HEK293 (cell line): Measurements from ENCODE around the gene AMBRA1.
"Not testable (repeated sequence)": the region's sequence is repeated elsewhere in the genome, so short reads cannot be mapped to it uniquely, and the experiment has no call there.

Experiments
- CTCF ChIA-PET: fragments of 350-600 bp; formaldehyde crosslinking; extraction: SDS; loops from one replicate; lab custom pipeline; 2021; ENCODE audit warnings: antibody characterized with exemption; lab: Yijun Ruan, JAX
- POLR2A ChIA-PET: fragments of 300-600 bp; formaldehyde crosslinking; extraction: SDS; loops from one replicate; lab custom pipeline; 2020; ENCODE audit warnings: antibody characterized with exemption, inconsistent platforms; lab: Yijun Ruan, JAX
- H3K27ac ChIP-seq: fragments of 200-500 bp; sonication (Bioruptor generic); 2 replicates; pipeline ENCODE4 v1.5.1; 2014; ENCODE audit warnings: low read depth, low read length, control low read depth, inconsistent platforms; ENCODE audit errors: extremely low read depth
- H3K36me3 ChIP-seq, 2 experiments: fragments of 200-500 bp in 1 of 2; sonication (Bioruptor generic) in 1 of 2; 1 replicate in 1 of 2; 2 replicates in 1 of 2; pipeline ENCODE4 v1.5.1; 2014 to 2017; ENCODE audit warnings: inconsistent platforms in 2 of 2, low read length in 2 of 2; ENCODE audit not compliant: control insufficient read depth in 2 of 2, insufficient read depth in 1 of 2
- H3K4me1 ChIP-seq: fragments of 200-500 bp; sonication (Bioruptor generic); 2 replicates; pipeline ENCODE4 v1.5.1; 2014; ENCODE audit warnings: mild to moderate bottlenecking, low read length, inconsistent platforms; ENCODE audit not compliant: control insufficient read depth, insufficient read depth
- H3K4me3 ChIP-seq: 2 replicates; pipeline ENCODE4 v1.5.1; 2011; ENCODE audit warnings: low read depth, mild to moderate bottlenecking, control low read depth, low read length, moderate library complexity
- H3K9me3 ChIP-seq: fragments of 200-500 bp; sonication (Bioruptor generic); 2 replicates; pipeline ENCODE4 v1.5.1; 2014; ENCODE audit warnings: low read depth, low read length, inconsistent platforms; ENCODE audit not compliant: control insufficient read depth, insufficient read depth
- EGR2 ChIP-seq: fragments of 450-650 bp; formaldehyde crosslinking; IDR thresholded peaks from 2 replicates; pipeline ENCODE4 v1.5.1; 2016; ENCODE audit warnings: low read depth, missing biosample characterization, missing genetic modification characterization
- FEZF1 ChIP-seq: fragments of 450-650 bp; formaldehyde crosslinking; IDR thresholded peaks from 2 replicates; pipeline ENCODE4 v1.5.1; 2016; ENCODE audit warnings: missing biosample characterization, missing genetic modification characterization
- OSR2 ChIP-seq: fragments of 450-650 bp; formaldehyde crosslinking; IDR thresholded peaks from 2 replicates; pipeline ENCODE4 v1.5.1; 2016; ENCODE audit warnings: missing biosample characterization, missing genetic modification characterization
- ZBTB10 ChIP-seq: fragments of 450-650 bp; formaldehyde crosslinking; IDR thresholded peaks from 2 replicates; pipeline ENCODE4 v1.5.1; 2016; ENCODE audit warnings: missing biosample characterization, missing genetic modification characterization
- ZBTB6 ChIP-seq: fragments of 450-650 bp; formaldehyde crosslinking; IDR thresholded peaks from 2 replicates; pipeline ENCODE4 v1.5.1; 2017; ENCODE audit warnings: missing biosample characterization, missing genetic modification characterization
- ZNF140 ChIP-seq: fragments of 450-650 bp; formaldehyde crosslinking; IDR thresholded peaks from 2 replicates; pipeline ENCODE4 v1.5.1; 2016; ENCODE audit warnings: missing biosample characterization, missing genetic modification characterization
- ZNF239 ChIP-seq: fragments of 450-650 bp; formaldehyde crosslinking; IDR thresholded peaks from 2 replicates; pipeline ENCODE4 v1.5.1; 2016; ENCODE audit warnings: missing biosample characterization, missing genetic modification characterization
- ZNF280C ChIP-seq: fragments of 450-650 bp; formaldehyde crosslinking; IDR thresholded peaks from 2 replicates; pipeline ENCODE4 v1.5.1; 2016; ENCODE audit warnings: missing biosample characterization, missing genetic modification characterization
- ZNF280D ChIP-seq: fragments of 450-650 bp; formaldehyde crosslinking; IDR thresholded peaks from 2 replicates; pipeline ENCODE4 v1.5.1; 2016; ENCODE audit warnings: missing biosample characterization, missing genetic modification characterization
- ZNF354C ChIP-seq: fragments of 450-650 bp; formaldehyde crosslinking; IDR thresholded peaks from 2 replicates; pipeline ENCODE4 v1.5.1; 2016; ENCODE audit warnings: missing biosample characterization, missing genetic modification characterization, low read depth, borderline replicate concordance
- ZNF366 ChIP-seq: fragments of 450-650 bp; formaldehyde crosslinking; conservative IDR thresholded peaks from 2 replicates; pipeline ENCODE4 v1.5.1; 2016; ENCODE audit warnings: missing biosample characterization, missing genetic modification characterization
- ZNF423 ChIP-seq: fragments of 450-650 bp; formaldehyde crosslinking; IDR thresholded peaks from 2 replicates; pipeline ENCODE4 v1.5.1; 2016; ENCODE audit warnings: missing biosample characterization, missing genetic modification characterization
- ZNF514 ChIP-seq: fragments of 450-650 bp; formaldehyde crosslinking; IDR thresholded peaks from 2 replicates; pipeline ENCODE4 v1.5.1; 2016; ENCODE audit warnings: missing biosample characterization, missing genetic modification characterization
- ZNF600 ChIP-seq: fragments of 450-650 bp; formaldehyde crosslinking; IDR thresholded peaks from 2 replicates; pipeline ENCODE4 v1.5.1; 2016; ENCODE audit warnings: missing biosample characterization, missing genetic modification characterization
- ZNF621 ChIP-seq: fragments of 450-650 bp; formaldehyde crosslinking; IDR thresholded peaks from 2 replicates; pipeline ENCODE4 v1.5.1; 2017; ENCODE audit warnings: missing biosample characterization, missing genetic modification characterization
- ZNF645 ChIP-seq: fragments of 450-650 bp; formaldehyde crosslinking; IDR thresholded peaks from 2 replicates; pipeline ENCODE4; 2016; ENCODE audit warnings: missing biosample characterization, missing genetic modification characterization
- ZNF658 ChIP-seq: fragments of 450-650 bp; formaldehyde crosslinking; IDR thresholded peaks from 2 replicates; pipeline ENCODE4; 2016; ENCODE audit warnings: missing biosample characterization, missing genetic modification characterization
- ZNF660 ChIP-seq: fragments of 450-650 bp; IDR thresholded peaks from 2 replicates; pipeline ENCODE4 v1.5.1; 2018; ENCODE audit warnings: missing biosample characterization, mild to moderate bottlenecking, missing genetic modification characterization
- ZNF76 ChIP-seq: fragments of 450-650 bp; formaldehyde crosslinking; IDR thresholded peaks from 2 replicates; pipeline ENCODE4; 2016; ENCODE audit warnings: low read depth, missing biosample characterization, missing genetic modification characterization, borderline replicate concordance
- ZNF843 ChIP-seq: fragments of 450-650 bp; formaldehyde crosslinking; IDR thresholded peaks from 2 replicates; pipeline ENCODE4 v1.5.1; 2016; ENCODE audit warnings: missing biosample characterization, missing genetic modification characterization

Gene AMBRA1

GRCh38 chr11:46588131-46588530 lies 5.7 kb downstream of the AMBRA1 start:
- H3K4me1 ChIP-seq: peaks cover 6% of the 10 kb centered on the region; the same call in 1 of the 2 replicates
- H3K9me3 ChIP-seq: no peaks in the 10 kb centered on the region
- TF ChIP-seq OSR2 (0 out of 2 replicates have a peak, but pooled peaks have one; percentile 20), ZNF366 (tag by site-specific recombination) (no peak), ZNF140 (no peak), ZNF621 (no peak)
- no peak overlapping the region for H3K4me3 ChIP-seq
- H3K36me3 ChIP-seq: no peaks in the 10 kb centered on the region
- ChIA-PET POLR2A (no interaction called here), CTCF (interaction anchor here (0.7 kb wide), 1 partner anchor 189 kb away, joined by 3 read pairs; no protein-coding TSS in a partner anchor)
- H3K27ac ChIP-seq: no peak overlapping the region

- POLR2A ChIA-PET: interaction anchor here (0.7 kb wide), 1 partner anchor 29 kb away, joined by 7 read pairs; no protein-coding TSS in a partner anchor
These were observed 10.3 kb downstream of the AMBRA1 start for GRCh38 chr11:46583513-46583912.

GRCh38 chr11:46582588-46582987 lies 11.2 kb downstream of the AMBRA1 start:
- ChIA-PET CTCF (no interaction called here), POLR2A (no interaction called here)
- TF ChIP-seq ZNF514: no peak
- no peak for TF ChIP-seq ZNF354C (tag by site-specific recombination)
- TF ChIP-seq ZBTB6: no peak
- TF ChIP-seq ZNF621: no peak
- no peak for TF ChIP-seq ZNF843 (tag by site-specific recombination)
- no peak for TF ChIP-seq ZBTB10 (tag by site-specific recombination)
- TF ChIP-seq FEZF1 (tag by site-specific recombination): no peak
- TF ChIP-seq ZNF76: no peak
- TF ChIP-seq EGR2 (tag by site-specific recombination): no peak
- TF ChIP-seq ZNF600 (tag by site-specific recombination): no peak
- no peak for TF ChIP-seq ZNF658 (tag by site-specific recombination)
- TF ChIP-seq ZNF660: no peak
- TF ChIP-seq ZNF423: no peak
- no peak for TF ChIP-seq ZNF645 (tag by site-specific recombination)
- no peak for TF ChIP-seq ZNF280C (tag by site-specific recombination)
- TF ChIP-seq ZNF239: no peak
- TF ChIP-seq ZNF280D (tag by site-specific recombination): no peak

More at GRCh38 chr11:46583513-46583912, 10.3 kb downstream of the AMBRA1 start:
- H3K4me3 ChIP-seq, CTCF ChIA-PET, H3K36me3 ChIP-seq, H3K4me1 ChIP-seq, H3K9me3 ChIP-seq, H3K27ac ChIP-seq: not testable (repeated sequence)

More at GRCh38 chr11:46582588-46582987, 11.2 kb downstream of the AMBRA1 start:
- H3K36me3 ChIP-seq: no peaks in the 10 kb centered on the region; a peak in 1 of 3 replicates
- H3K27ac ChIP-seq: no peak overlapping the region
- H3K9me3 ChIP-seq: no peaks in the 10 kb centered on the region
- H3K4me3 ChIP-seq: no peak overlapping the region
- no peaks in the 10 kb centered on the region for H3K4me1 ChIP-seq
